Ovary (tissue), 3 donors: Measurements from ENCODE around the gene SKI.

Source experiments
- CTCF ChIP-seq, 3 donors: fragments of 450-650 bp in 2 of 3; fragments of 200-600 bp in 1 of 3; IDR thresholded peaks; one replicate each; pipeline versions ENCODE4 v1.5.1 to v1.8.0; 2016 to 2022; ENCODE audit warnings: antibody characterized with exemption in 3 of 3, mild to moderate bottlenecking in 1 of 3
- EP300 ChIP-seq: sonication (generic); formaldehyde crosslinking; IDR thresholded peaks from one replicate; pipeline ENCODE4 v1.6.1; 2017; ENCODE audit warnings: antibody characterized with exemption
- POLR2A ChIP-seq: fragments of 450-650 bp; IDR thresholded peaks from one replicate; pipeline ENCODE4 v1.6.1; 2017; ENCODE audit warnings: antibody characterized with exemption, mild to moderate bottlenecking, moderate library complexity
- donor health status: DM: no; HTN: no; CAD: no.

- TF ChIP-seq CTCF (IDR thresholded peaks at IDR 0.05) (no peak), POLR2A (no peak), EP300 (no peak)
Observed at GRCh38 chr1:2322065-2322571, 94.0 kb downstream of the SKI start.
